Mammary epithelial cell (primary cell): Measurements from ENCODE around the gene CACNA1A.
"Not testable (repeated sequence)": the region's sequence is repeated elsewhere in the genome, so short reads cannot be mapped to it uniquely, and the experiment has no call there.

Experiments used
- EZH2 ChIP-seq: IDR thresholded peaks from 2 replicates; pipeline ENCODE4 v1.6.1; 2012; ENCODE audit warnings: low read length, inconsistent platforms, borderline replicate concordance
- TF ChIP-seq, protein P1 (sequence below), 2 donors: IDR thresholded peaks in 1 of 2; conservative IDR thresholded peaks in 1 of 2; 2 replicates each; pipeline ENCODE4 v1.5.1; 2011 to 2012; ENCODE audit warnings: inconsistent platforms in 2 of 2, low read length in 2 of 2, mild to moderate bottlenecking in 2 of 2, control low read depth in 1 of 2, low read depth in 1 of 2; ENCODE audit not compliant: insufficient read depth in 1 of 2; ENCODE audit errors: extremely low read depth in 1 of 2

DNA sequence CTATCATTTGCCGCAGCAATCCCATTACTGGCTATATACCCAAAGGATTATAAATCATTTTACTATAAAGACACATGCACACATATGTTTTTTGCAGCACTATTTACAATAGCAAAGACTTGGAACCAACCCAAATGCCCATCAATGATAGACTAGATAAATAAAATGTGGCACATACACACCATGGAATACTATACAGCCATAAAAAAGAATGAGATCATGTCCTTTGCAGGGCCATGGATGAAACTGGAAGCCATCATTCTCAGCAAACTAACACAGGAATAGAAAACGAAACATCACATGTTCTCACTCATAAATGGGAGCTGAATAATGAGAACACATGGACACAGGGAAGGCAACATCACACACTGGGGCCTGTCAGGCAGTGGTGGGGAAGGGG lies 23.4 kb upstream of the CACNA1A start:
- TF ChIP-seq, protein P1, sequence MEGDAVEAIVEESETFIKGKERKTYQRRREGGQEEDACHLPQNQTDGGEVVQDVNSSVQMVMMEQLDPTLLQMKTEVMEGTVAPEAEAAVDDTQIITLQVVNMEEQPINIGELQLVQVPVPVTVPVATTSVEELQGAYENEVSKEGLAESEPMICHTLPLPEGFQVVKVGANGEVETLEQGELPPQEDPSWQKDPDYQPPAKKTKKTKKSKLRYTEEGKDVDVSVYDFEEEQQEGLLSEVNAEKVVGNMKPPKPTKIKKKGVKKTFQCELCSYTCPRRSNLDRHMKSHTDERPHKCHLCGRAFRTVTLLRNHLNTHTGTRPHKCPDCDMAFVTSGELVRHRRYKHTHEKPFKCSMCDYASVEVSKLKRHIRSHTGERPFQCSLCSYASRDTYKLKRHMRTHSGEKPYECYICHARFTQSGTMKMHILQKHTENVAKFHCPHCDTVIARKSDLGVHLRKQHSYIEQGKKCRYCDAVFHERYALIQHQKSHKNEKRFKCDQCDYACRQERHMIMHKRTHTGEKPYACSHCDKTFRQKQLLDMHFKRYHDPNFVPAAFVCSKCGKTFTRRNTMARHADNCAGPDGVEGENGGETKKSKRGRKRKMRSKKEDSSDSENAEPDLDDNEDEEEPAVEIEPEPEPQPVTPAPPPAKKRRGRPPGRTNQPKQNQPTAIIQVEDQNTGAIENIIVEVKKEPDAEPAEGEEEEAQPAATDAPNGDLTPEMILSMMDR (conservative IDR thresholded peaks at IDR 0.05 in 1 of 2, IDR thresholded peaks at IDR 0.05 in 1 of 2; ENCODE audit: extremely low read depth in 1 of 2, insufficient read depth in 1 of 2, low read depth in 1 of 2, low read length in 2 of 2): not testable (repeated sequence)
- TF ChIP-seq EZH2: not testable (repeated sequence)
